SK-N-SH (cell line): ENCODE data around the gene SNX9. TPM values are rescaled to one million over a fixed set of nuclear protein-coding genes. Genes with fewer than 3 reads are reported as not detected.

Experiments
- CTCF ChIA-PET: fragments of 300-600, 350-600 bp; formaldehyde crosslinking; extraction: SDS; loops from one replicate; lab custom pipeline; 2021; lab: Yijun Ruan, JAX
- POLR2A ChIA-PET: fragments of 350-600 bp; sonication (Branson Sonifier 250); formaldehyde crosslinking; extraction: SDS; loops from one replicate; lab custom pipeline; 2020; ENCODE audit warnings: antibody characterized with exemption, inconsistent platforms; lab: Yijun Ruan, JAX
- DNase-seq: peaks from one replicate; pipeline ENCODE4 v3.0.0; 2012
- H2AFZ ChIP-seq: fragments of 200-600 bp; sonication (generic); 2 replicates; pipeline ENCODE4 v1.8.1; 2016; ENCODE audit warnings: antibody characterized with exemption, mild to moderate bottlenecking, low read depth
- H3F3A ChIP-seq: fragments of 200-600 bp; sonication (generic); replicated peaks from 2 replicates; pipeline ENCODE3; 2016; ENCODE audit warnings: antibody characterized with exemption, mild to moderate bottlenecking; ENCODE audit not compliant: insufficient read depth
- H3K27ac ChIP-seq, 2 experiments: fragments of 200-500 bp in 1 of 2; fragments of 200-600 bp in 1 of 2; sonication (Bioruptor generic) in 1 of 2; sonication (generic), shearing (Covaris generic) in 1 of 2; 2 replicates each; pipeline versions ENCODE4 v1.5.1 to v1.6.1; 2014 to 2016; ENCODE audit warnings: low read depth in 2 of 2, inconsistent platforms in 1 of 2, low read length in 1 of 2, mild to moderate bottlenecking in 1 of 2, mixed read lengths in 1 of 2
- H3K27me3 ChIP-seq: fragments of 200-600 bp; sonication (generic), shearing (Covaris generic); 2 replicates; pipeline ENCODE4 v1.6.1; 2016; ENCODE audit warnings: mixed run types; ENCODE audit not compliant: insufficient read depth
- H3K36me3 ChIP-seq, 2 experiments: fragments of 200-500 bp in 1 of 2; fragments of 200-600 bp in 1 of 2; sonication (Bioruptor generic) in 1 of 2; sonication (generic) in 1 of 2; replicated peaks in 1 of 2; 2 replicates each; pipeline versions ENCODE3 to v1.5.1; 2014 to 2016; ENCODE audit warnings: low read length in 1 of 2, mild to moderate bottlenecking in 1 of 2; ENCODE audit not compliant: insufficient read depth in 2 of 2, control insufficient read depth in 1 of 2
- H3K4me1 ChIP-seq, 2 experiments: fragments of 200-500 bp in 1 of 2; fragments of 200-600 bp in 1 of 2; sonication (Bioruptor generic) in 1 of 2; sonication (generic), shearing (Covaris generic) in 1 of 2; 2 replicates each; pipeline versions ENCODE4 v1.5.1 to v1.6.1; 2014 to 2016; ENCODE audit warnings: low read depth in 1 of 2, low read length in 1 of 2, mixed run types in 1 of 2; ENCODE audit not compliant: insufficient read depth in 2 of 2, control insufficient read depth in 1 of 2
- H3K4me2 ChIP-seq: fragments of 200-600 bp; sonication (generic), shearing (Covaris generic); 2 replicates; pipeline ENCODE4 v1.6.1; 2017; ENCODE audit warnings: mixed run types
- H3K4me3 ChIP-seq, 2 experiments: fragments of 200-500 bp in 1 of 2; fragments of 200-600 bp in 1 of 2; sonication (Bioruptor generic) in 1 of 2; sonication (generic), shearing (Covaris generic) in 1 of 2; 2 replicates each; pipeline versions ENCODE4 v1.5.1 to v1.8.1; 2014 to 2016; ENCODE audit warnings: low read depth in 2 of 2, inconsistent platforms in 1 of 2, low read length in 1 of 2, mild to moderate bottlenecking in 1 of 2, mixed read lengths in 1 of 2, moderate library complexity in 1 of 2
- H3K79me2 ChIP-seq: fragments of 200-600 bp; sonication (generic); 2 replicates; pipeline ENCODE4 v1.8.1; 2017; ENCODE audit warnings: mild to moderate bottlenecking; ENCODE audit not compliant: insufficient read depth
- H3K9ac ChIP-seq: fragments of 200-600 bp; sonication (generic); 2 replicates; pipeline ENCODE4 v1.6.1; 2017; ENCODE audit warnings: mixed run types
- H3K9me2 ChIP-seq: fragments of 200-600 bp; sonication (generic); 2 replicates; pipeline ENCODE4 v1.6.1; 2017; ENCODE audit warnings: mixed run types
- H3K9me3 ChIP-seq: fragments of 200-600 bp; sonication (generic); 2 replicates; pipeline ENCODE4 v1.6.1; 2017; ENCODE audit warnings: mixed run types, mild to moderate bottlenecking, moderate library complexity
- H4K20me1 ChIP-seq: fragments of 200-600 bp; sonication (generic); 2 replicates; pipeline ENCODE4 v1.6.1; 2017; ENCODE audit warnings: mild to moderate bottlenecking, mixed run types; ENCODE audit not compliant: insufficient read depth
- FOSL2 ChIP-seq: IDR thresholded peaks from 2 replicates; pipeline ENCODE4 v1.4.0; 2012; ENCODE audit warnings: low read depth, mild to moderate bottlenecking, moderate library complexity, borderline replicate concordance
- FOXJ3 ChIP-seq: sonication (generic); formaldehyde crosslinking; IDR thresholded peaks from 2 replicates; pipeline ENCODE4 v1.5.1; 2020; ENCODE audit warnings: mild to moderate bottlenecking, missing genetic modification reagents
- GATA2 ChIP-seq: sonication (generic); formaldehyde crosslinking; IDR thresholded peaks from 2 replicates; pipeline ENCODE4 v1.5.0; 2020; ENCODE audit warnings: mild to moderate bottlenecking, missing genetic modification reagents
- IRF3 ChIP-seq: fragments of 150-350 bp; IDR thresholded peaks from 2 replicates; pipeline ENCODE4 v1.6.1; 2016; ENCODE audit warnings: mild to moderate bottlenecking, low read depth, low read length
- MXI1 ChIP-seq: IDR thresholded peaks from 2 replicates; pipeline ENCODE4 v1.6.1; 2012; ENCODE audit warnings: mild to moderate bottlenecking, low read depth, low read length, improper control_type of control experiment
- POLR2AphosphoS5 ChIP-seq: IDR thresholded peaks from 2 replicates; pipeline ENCODE4 v1.6.1; 2012; ENCODE audit warnings: low read depth, low read length
- TCF12 ChIP-seq: IDR thresholded peaks from 2 replicates; pipeline ENCODE4 v1.4.0; 2012
- TEAD4 ChIP-seq: IDR thresholded peaks from 2 replicates; pipeline ENCODE4 v1.4.0; 2012; ENCODE audit warnings: mild to moderate bottlenecking, borderline replicate concordance; ENCODE audit not compliant: insufficient read depth
- USF1 ChIP-seq: IDR thresholded peaks from 2 replicates; pipeline ENCODE4 v1.4.0; 2012; ENCODE audit warnings: low read depth, borderline replicate concordance
- WGBS: methylation state at CpG from one replicate; pipeline ENCODE4 v1.1.6; 2017; ENCODE audit warnings: low lambda C conversion rate; 5-methylcytosine and 5-hydroxymethylcytosine counted together
- polyA plus RNA-seq, 3 experiments: library from polyadenylated mRNA; depleted of rRNA; stranded (reverse); fragments of >200 nt; gene quantifications; 2 replicates each; pipeline ENCODE4 v1.2.3, GENCODE V29; 2012
- TF ChIP-seq, protein P1 (sequence below): fragments of 150-350 bp; IDR thresholded peaks from 2 replicates; pipeline ENCODE4 v1.6.1; 2017; ENCODE audit warnings: antibody characterized with exemption, low read length, low read depth, borderline replicate concordance
- TF ChIP-seq, protein P2 (sequence below): IDR thresholded peaks from 2 replicates; pipeline ENCODE4 v1.4.0; 2012; ENCODE audit warnings: low read depth, borderline replicate concordance

SNX9 gene
- polyA plus RNA-seq, 1 of the 3 experiments (the other 2 are of a cell fraction) = 31.6 TPM

DNA sequence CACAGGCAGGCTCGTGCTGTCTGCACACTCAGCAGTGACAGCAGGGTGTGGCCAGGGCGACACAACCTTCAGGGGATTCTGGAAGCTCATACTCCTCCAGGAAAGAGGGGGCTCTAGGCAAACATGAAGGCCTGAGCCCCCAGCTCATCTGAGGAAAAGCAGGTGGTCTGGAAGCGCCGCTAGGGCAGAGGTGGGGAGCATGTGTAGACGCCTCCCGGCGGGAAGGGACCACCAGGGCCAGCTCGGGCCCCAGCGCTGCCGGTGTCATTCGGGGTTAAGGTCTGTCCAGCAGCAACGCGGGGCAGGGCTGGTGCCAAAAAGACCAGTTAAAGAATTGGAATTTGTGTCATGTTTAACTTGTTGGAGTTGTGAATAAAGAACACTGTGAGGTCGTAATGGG lies 119.3 kb downstream of the SNX9 start (continued):
- TF ChIP-seq, protein P1, sequence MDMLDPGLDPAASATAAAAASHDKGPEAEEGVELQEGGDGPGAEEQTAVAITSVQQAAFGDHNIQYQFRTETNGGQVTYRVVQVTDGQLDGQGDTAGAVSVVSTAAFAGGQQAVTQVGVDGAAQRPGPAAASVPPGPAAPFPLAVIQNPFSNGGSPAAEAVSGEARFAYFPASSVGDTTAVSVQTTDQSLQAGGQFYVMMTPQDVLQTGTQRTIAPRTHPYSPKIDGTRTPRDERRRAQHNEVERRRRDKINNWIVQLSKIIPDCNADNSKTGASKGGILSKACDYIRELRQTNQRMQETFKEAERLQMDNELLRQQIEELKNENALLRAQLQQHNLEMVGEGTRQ = no peak

GRCh38 chr6:157943249-157943963 lies 120.4 kb downstream of the SNX9 start:
- DNase-seq = no peak
- Histone ChIP-seq H3K4me2 (no peak overlapping the region), H3K9ac (no peak overlapping the region), H4K20me1 (no peaks in the 10 kb centered on the region), H3K9me2 (no peaks in the 10 kb centered on the region), H3K36me3 (peaks cover 58 to 67% of the 10 kb centered on the region in 2 experiments), H3K4me1 (no peaks in the 10 kb centered on the region), H3K9me3 (0 out of 2 replicates have a peak, but pooled peaks cover 3% of the 10 kb centered on the region), H3K79me2 (no peaks in the 10 kb centered on the region), H3K27me3 (no peaks in the 10 kb centered on the region), H3K27ac (no peak overlapping the region), H2AFZ (no peak overlapping the region), H3F3A (peaks cover 3% of the 10 kb centered on the region), H3K4me3 (no peak overlapping the region)
- ChIA-PET POLR2A (no interaction called here), CTCF (no interaction called here)
- 94% methylated on average over 15 of the region's 16 CpGs for WGBS
- no peak for TF ChIP-seq IRF3
- no peak for TF ChIP-seq TEAD4
- TF ChIP-seq FOSL2 = no peak
- no peak for TF ChIP-seq USF1
- TF ChIP-seq, protein P2, sequence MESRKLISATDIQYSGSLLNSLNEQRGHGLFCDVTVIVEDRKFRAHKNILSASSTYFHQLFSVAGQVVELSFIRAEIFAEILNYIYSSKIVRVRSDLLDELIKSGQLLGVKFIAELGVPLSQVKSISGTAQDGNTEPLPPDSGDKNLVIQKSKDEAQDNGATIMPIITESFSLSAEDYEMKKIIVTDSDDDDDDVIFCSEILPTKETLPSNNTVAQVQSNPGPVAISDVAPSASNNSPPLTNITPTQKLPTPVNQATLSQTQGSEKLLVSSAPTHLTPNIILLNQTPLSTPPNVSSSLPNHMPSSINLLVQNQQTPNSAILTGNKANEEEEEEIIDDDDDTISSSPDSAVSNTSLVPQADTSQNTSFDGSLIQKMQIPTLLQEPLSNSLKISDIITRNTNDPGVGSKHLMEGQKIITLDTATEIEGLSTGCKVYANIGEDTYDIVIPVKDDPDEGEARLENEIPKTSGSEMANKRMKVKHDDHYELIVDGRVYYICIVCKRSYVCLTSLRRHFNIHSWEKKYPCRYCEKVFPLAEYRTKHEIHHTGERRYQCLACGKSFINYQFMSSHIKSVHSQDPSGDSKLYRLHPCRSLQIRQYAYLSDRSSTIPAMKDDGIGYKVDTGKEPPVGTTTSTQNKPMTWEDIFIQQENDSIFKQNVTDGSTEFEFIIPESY = no peak
- TF ChIP-seq MXI1 = no peak
- TF ChIP-seq FOXJ3 (CRISPR knock-in tag) = no peak
- TF ChIP-seq GATA2 (CRISPR knock-in tag) = no peak
- no peak for TF ChIP-seq TCF12
- TF ChIP-seq POLR2AphosphoS5 = no peak
